ENCODE results near the gene PLPP6.

- no peak for TF ChIP-seq POLR2A (IDR thresholded peaks at IDR 0.05)
- TF ChIP-seq, protein P1, sequence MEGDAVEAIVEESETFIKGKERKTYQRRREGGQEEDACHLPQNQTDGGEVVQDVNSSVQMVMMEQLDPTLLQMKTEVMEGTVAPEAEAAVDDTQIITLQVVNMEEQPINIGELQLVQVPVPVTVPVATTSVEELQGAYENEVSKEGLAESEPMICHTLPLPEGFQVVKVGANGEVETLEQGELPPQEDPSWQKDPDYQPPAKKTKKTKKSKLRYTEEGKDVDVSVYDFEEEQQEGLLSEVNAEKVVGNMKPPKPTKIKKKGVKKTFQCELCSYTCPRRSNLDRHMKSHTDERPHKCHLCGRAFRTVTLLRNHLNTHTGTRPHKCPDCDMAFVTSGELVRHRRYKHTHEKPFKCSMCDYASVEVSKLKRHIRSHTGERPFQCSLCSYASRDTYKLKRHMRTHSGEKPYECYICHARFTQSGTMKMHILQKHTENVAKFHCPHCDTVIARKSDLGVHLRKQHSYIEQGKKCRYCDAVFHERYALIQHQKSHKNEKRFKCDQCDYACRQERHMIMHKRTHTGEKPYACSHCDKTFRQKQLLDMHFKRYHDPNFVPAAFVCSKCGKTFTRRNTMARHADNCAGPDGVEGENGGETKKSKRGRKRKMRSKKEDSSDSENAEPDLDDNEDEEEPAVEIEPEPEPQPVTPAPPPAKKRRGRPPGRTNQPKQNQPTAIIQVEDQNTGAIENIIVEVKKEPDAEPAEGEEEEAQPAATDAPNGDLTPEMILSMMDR (IDR thresholded peaks at IDR 0.05), result no peak
These were observed 1.1 kb downstream of the PLPP6 start for GRCh38 chr9:4662989-4663792.
